Measurements from ENCODE around the gene IFNL3.

- TF ChIP-seq POLR2AphosphoS5 (IDR thresholded peaks at IDR 0.05), result no peak
- no peak for TF ChIP-seq CTCF (IDR thresholded peaks at IDR 0.05 in 8 of 11, conservative IDR thresholded peaks at IDR 0.05 in 3 of 11)
- no peak for TF ChIP-seq POLR2A (IDR thresholded peaks at IDR 0.05)
Observed at GRCh38 chr19:39257227-39257626, 12.4 kb upstream of the IFNL3 start.
